Fibroblast of mammary gland (primary cell): ENCODE data around the gene SEMA3C.

Experiments
- DNase-seq: peaks from one replicate; pipeline ENCODE4 v3.0.0-alpha.2; 2010; ENCODE audit warnings: low read depth
- H3K4me3 ChIP-seq: 2 replicates; pipeline ENCODE4 v1.5.1; 2011; ENCODE audit warnings: low read depth, mild to moderate bottlenecking, low read length, moderate library complexity; ENCODE audit not compliant: control insufficient read depth
- TF ChIP-seq, protein P1 (sequence below): conservative IDR thresholded peaks from 2 replicates; pipeline ENCODE4 v1.5.1; 2011; ENCODE audit warnings: low read depth, low read length, inconsistent platforms; ENCODE audit not compliant: control insufficient read depth, insufficient read depth

SEMA3C gene

GRCh38 chr7:80918399-80918798, 452 bp downstream of the SEMA3C start:
- H3K4me3 ChIP-seq = peak overlapping the region; percentile 94
- peak; percentile 31 for DNase-seq
- TF ChIP-seq, protein P1, sequence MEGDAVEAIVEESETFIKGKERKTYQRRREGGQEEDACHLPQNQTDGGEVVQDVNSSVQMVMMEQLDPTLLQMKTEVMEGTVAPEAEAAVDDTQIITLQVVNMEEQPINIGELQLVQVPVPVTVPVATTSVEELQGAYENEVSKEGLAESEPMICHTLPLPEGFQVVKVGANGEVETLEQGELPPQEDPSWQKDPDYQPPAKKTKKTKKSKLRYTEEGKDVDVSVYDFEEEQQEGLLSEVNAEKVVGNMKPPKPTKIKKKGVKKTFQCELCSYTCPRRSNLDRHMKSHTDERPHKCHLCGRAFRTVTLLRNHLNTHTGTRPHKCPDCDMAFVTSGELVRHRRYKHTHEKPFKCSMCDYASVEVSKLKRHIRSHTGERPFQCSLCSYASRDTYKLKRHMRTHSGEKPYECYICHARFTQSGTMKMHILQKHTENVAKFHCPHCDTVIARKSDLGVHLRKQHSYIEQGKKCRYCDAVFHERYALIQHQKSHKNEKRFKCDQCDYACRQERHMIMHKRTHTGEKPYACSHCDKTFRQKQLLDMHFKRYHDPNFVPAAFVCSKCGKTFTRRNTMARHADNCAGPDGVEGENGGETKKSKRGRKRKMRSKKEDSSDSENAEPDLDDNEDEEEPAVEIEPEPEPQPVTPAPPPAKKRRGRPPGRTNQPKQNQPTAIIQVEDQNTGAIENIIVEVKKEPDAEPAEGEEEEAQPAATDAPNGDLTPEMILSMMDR = no peak

- peak overlapping the region; percentile 94 for H3K4me3 ChIP-seq
- TF ChIP-seq, protein P1 = peak; percentile 67
- peak; percentile 93 for DNase-seq
These were observed 1.8 kb downstream of the SEMA3C start for GRCh38 chr7:80916770-80917741.

DNA sequence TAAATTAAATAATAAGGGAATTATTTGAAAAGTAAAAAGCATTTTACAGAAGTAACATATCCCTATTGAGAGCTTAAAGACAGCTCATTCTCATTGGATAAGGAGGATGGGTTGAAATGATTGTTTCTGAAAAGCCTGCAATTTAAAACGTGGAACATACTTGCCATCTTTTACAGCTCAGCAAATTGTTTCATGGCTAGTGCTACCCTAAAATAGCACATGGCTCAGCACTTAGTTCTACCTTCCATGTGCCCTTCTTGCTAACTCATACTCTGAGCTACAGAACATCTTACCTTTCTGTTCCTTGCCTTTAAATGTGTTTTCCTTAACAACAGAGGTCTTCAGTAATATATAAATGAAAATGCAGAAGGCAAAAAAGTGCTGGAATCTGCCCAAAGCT, 8.6 kb downstream of the SEMA3C start:
- no peak overlapping the region for H3K4me3 ChIP-seq
- TF ChIP-seq, protein P1 = no peak
- DNase-seq = no peak

GRCh38 chr7:80908360-80908797, 10.5 kb downstream of the SEMA3C start:
- no peak for DNase-seq
- TF ChIP-seq, protein P1 = no peak
- H3K4me3 ChIP-seq = no peak overlapping the region

DNA sequence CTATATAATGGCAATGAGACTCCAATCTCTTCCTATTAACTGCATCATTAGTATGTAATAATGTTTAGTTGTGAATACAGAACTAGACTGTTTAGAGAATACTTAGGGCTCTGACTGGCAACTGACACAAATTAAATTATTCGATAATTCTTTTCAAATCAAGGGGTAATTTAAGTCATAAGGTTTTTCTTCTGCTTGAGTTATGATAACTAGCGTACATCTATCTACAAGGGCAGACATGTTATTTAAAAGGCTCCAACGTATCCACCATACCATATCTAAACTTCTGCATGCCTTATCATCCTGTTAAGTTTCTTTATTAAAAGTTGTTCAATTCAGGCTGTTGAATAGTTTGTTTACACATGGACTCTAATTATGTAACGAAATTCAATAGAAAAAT, 11.2 kb downstream of the SEMA3C start:
- no peak for DNase-seq
- TF ChIP-seq, protein P1 = no peak
- H3K4me3 ChIP-seq = no peak overlapping the region

- TF ChIP-seq, protein P1 = no peak
- no peak overlapping the region for H3K4me3 ChIP-seq
- no peak for DNase-seq
These were observed 11.7 kb downstream of the SEMA3C start for GRCh38 chr7:80907141-80907601.
